Measurements from ENCODE around the gene CCNB1IP1.
"Not testable (repeated sequence)": the region's sequence is repeated elsewhere in the genome, so short reads cannot be mapped to it uniquely, and the experiment has no call there.

The CCNB1IP1 gene

GRCh38 chr14:20332788-20333493 is at the start of gene CCNB1IP1:
Gene CCNB1IP1 (minus strand): TSS chr14:20333279. CDS start chr14:20316523, 16,756 bp downstream.
- DNase-seq (ENCODE audit: low read depth in 1 of 2, low spot score in 1 of 2) = no peak

GRCh38 chr14:20382526-20382925 is 49.4 kb upstream of the CCNB1IP1 start:
- no peak for DNase-seq (ENCODE audit: low read depth in 1 of 2, low spot score in 1 of 2)

- no peak for DNase-seq (ENCODE audit: low read depth in 1 of 2, low spot score in 1 of 2)
Observed at GRCh38 chr14:20381341-20381740, 48.3 kb upstream of the CCNB1IP1 start.

GRCh38 chr14:20380681-20381080 is 47.6 kb upstream of the CCNB1IP1 start:
- DNase-seq (ENCODE audit: low read depth in 1 of 2, low spot score in 1 of 2) = no peak

- DNase-seq (ENCODE audit: low read depth in 1 of 2, low spot score in 1 of 2) = no peak
Observed at GRCh38 chr14:20379743-20380142, 46.7 kb upstream of the CCNB1IP1 start.

- DNase-seq (ENCODE audit: low read depth in 1 of 2, low spot score in 1 of 2) = no peak
Observed at GRCh38 chr14:20377171-20377570, 44.1 kb upstream of the CCNB1IP1 start.

- no peak for DNase-seq (ENCODE audit: low read depth in 1 of 2, low spot score in 1 of 2)
Observed at GRCh38 chr14:20376071-20376588, 43.1 kb upstream of the CCNB1IP1 start.

- no peak for DNase-seq (ENCODE audit: low read depth in 1 of 2, low spot score in 1 of 2)
Observed at GRCh38 chr14:20375471-20375870, 42.4 kb upstream of the CCNB1IP1 start.

- DNase-seq (ENCODE audit: low read depth in 1 of 2, low spot score in 1 of 2) = no peak
Observed at GRCh38 chr14:20372796-20373195, 39.7 kb upstream of the CCNB1IP1 start.

- no peak for DNase-seq (ENCODE audit: low read depth in 1 of 2, low spot score in 1 of 2)
Observed at GRCh38 chr14:20365928-20366327, 32.8 kb upstream of the CCNB1IP1 start.

- DNase-seq (ENCODE audit: low read depth in 1 of 2, low spot score in 1 of 2) = not testable (repeated sequence)
Observed at GRCh38 chr14:20358474-20358873, 25.4 kb upstream of the CCNB1IP1 start.

GRCh38 chr14:20356422-20356821 is 23.3 kb upstream of the CCNB1IP1 start:
- DNase-seq (ENCODE audit: low read depth in 1 of 2, low spot score in 1 of 2) = no peak

- no peak for DNase-seq (ENCODE audit: low read depth in 1 of 2, low spot score in 1 of 2)
Observed at GRCh38 chr14:20350860-20351259, 17.8 kb upstream of the CCNB1IP1 start.

GRCh38 chr14:20350282-20350681 is 17.2 kb upstream of the CCNB1IP1 start:
- no peak for DNase-seq (ENCODE audit: low read depth in 1 of 2, low spot score in 1 of 2)

GRCh38 chr14:20347747-20348146 is 14.7 kb upstream of the CCNB1IP1 start:
- DNase-seq (ENCODE audit: low read depth in 1 of 2, low spot score in 1 of 2) = no peak

GRCh38 chr14:20346713-20347112 is 13.6 kb upstream of the CCNB1IP1 start:
- DNase-seq (ENCODE audit: low read depth in 1 of 2, low spot score in 1 of 2) = no peak

- DNase-seq (ENCODE audit: low read depth in 1 of 2, low spot score in 1 of 2) = no peak
Observed at GRCh38 chr14:20345366-20345765, 12.3 kb upstream of the CCNB1IP1 start.

- no peak for DNase-seq (ENCODE audit: low read depth in 1 of 2, low spot score in 1 of 2)
Observed at GRCh38 chr14:20343862-20344220, 10.8 kb upstream of the CCNB1IP1 start.

GRCh38 chr14:20343092-20343861 is 10.2 kb upstream of the CCNB1IP1 start, which contains the start of gene PARP2:
Gene PARP2 (plus strand): TSS chr14:20343635. CDS start chr14:20343642, 7 bp downstream.
- peak; percentile 76 to 82 for DNase-seq (ENCODE audit: low read depth in 1 of 2, low spot score in 1 of 2)

GRCh38 chr14:20341646-20342045 is 8.6 kb upstream of the CCNB1IP1 start:
- no peak for DNase-seq (ENCODE audit: low read depth in 1 of 2, low spot score in 1 of 2)

GRCh38 chr14:20341032-20341431 is 8.0 kb upstream of the CCNB1IP1 start:
- not testable (repeated sequence) for DNase-seq (ENCODE audit: low read depth in 1 of 2, low spot score in 1 of 2)

GRCh38 chr14:20334017-20334416 is 938 bp upstream of the CCNB1IP1 start:
- no peak for DNase-seq (ENCODE audit: low read depth in 1 of 2, low spot score in 1 of 2)
